H1 (cell line): ENCODE results near the gene PASK.

ENCODE experiments used
- CHD2 ChIP-seq: IDR thresholded peaks from 2 replicates; pipeline ENCODE4 v1.6.1; 2012; ENCODE audit warnings: low read length, improper control_type of control experiment
- CREB1 ChIP-seq: IDR thresholded peaks from 2 replicates; pipeline ENCODE4 v1.6.1; 2012; ENCODE audit warnings: inconsistent platforms
- EZH2 ChIP-seq: fragments of 200-600 bp; sonication (generic); IDR thresholded peaks from 2 replicates; pipeline ENCODE4 v1.7.1; 2012; ENCODE audit warnings: low read depth, mild to moderate bottlenecking, moderate library complexity, low read length, inconsistent platforms; ENCODE audit not compliant: severe bottlenecking
- GABPA ChIP-seq: IDR thresholded peaks from 2 replicates; pipeline ENCODE4 v1.6.1; 2011; ENCODE audit warnings: mild to moderate bottlenecking, low read length, moderate library complexity, borderline replicate concordance; ENCODE audit not compliant: insufficient read depth
- GTF2F1 ChIP-seq: IDR thresholded peaks from 2 replicates; pipeline ENCODE4 v1.6.1; 2012; ENCODE audit warnings: low read depth, low read length, improper control_type of control experiment, borderline replicate concordance
- HDAC2 ChIP-seq, 2 experiments: fragments of 300-600 bp in 1 of 2; sonication (generic) in 1 of 2; IDR thresholded peaks; 2 replicates each; pipeline ENCODE4 v1.6.1; 2011 to 2012; ENCODE audit warnings: low read depth in 2 of 2, low read length in 2 of 2, mild to moderate bottlenecking in 2 of 2, moderate library complexity in 2 of 2, borderline replicate concordance in 1 of 2, inconsistent platforms in 1 of 2
- HDAC6 ChIP-seq: IDR thresholded peaks from one replicate; pipeline ENCODE4 v1.7.1; 2012; ENCODE audit warnings: low read depth, mild to moderate bottlenecking, inconsistent platforms, low read length, moderate library complexity
- JUND ChIP-seq: IDR thresholded peaks from 2 replicates; pipeline ENCODE4 v1.6.1; 2011; ENCODE audit warnings: mild to moderate bottlenecking, improper control_type of control experiment, low read length
- KDM5A ChIP-seq: fragments of 200-600 bp; IDR thresholded peaks from 2 replicates; pipeline ENCODE4 v1.7.1; 2012; ENCODE audit warnings: mild to moderate bottlenecking, low read length, inconsistent platforms, mixed read lengths
- TEAD4 ChIP-seq: IDR thresholded peaks from 2 replicates; pipeline ENCODE4 v1.6.1; 2012; ENCODE audit warnings: low read depth, low read length, inconsistent platforms, mixed read lengths
- ZNF274 ChIP-seq: IDR thresholded peaks from 2 replicates; pipeline ENCODE4 v1.7.0; 2012; ENCODE audit warnings: low read length, borderline replicate concordance; ENCODE audit errors: extremely low read depth
- TF ChIP-seq, protein P1 (sequence below), 3 experiments: IDR thresholded peaks; 1 replicate in 2 of 3; 2 replicates in 1 of 3; pipeline versions ENCODE4 v1.5.1 to v1.6.1; 2011; ENCODE audit warnings: low read length in 3 of 3, mild to moderate bottlenecking in 3 of 3, inconsistent platforms in 2 of 3, low read depth in 1 of 3, moderate library complexity in 1 of 3; ENCODE audit not compliant: insufficient read depth in 1 of 3; ENCODE audit errors: control extremely low read depth in 1 of 3
- TF ChIP-seq, protein P2 (sequence below): IDR thresholded peaks from 2 replicates; pipeline ENCODE4 v1.6.1; 2012; ENCODE audit warnings: inconsistent platforms

DNA sequence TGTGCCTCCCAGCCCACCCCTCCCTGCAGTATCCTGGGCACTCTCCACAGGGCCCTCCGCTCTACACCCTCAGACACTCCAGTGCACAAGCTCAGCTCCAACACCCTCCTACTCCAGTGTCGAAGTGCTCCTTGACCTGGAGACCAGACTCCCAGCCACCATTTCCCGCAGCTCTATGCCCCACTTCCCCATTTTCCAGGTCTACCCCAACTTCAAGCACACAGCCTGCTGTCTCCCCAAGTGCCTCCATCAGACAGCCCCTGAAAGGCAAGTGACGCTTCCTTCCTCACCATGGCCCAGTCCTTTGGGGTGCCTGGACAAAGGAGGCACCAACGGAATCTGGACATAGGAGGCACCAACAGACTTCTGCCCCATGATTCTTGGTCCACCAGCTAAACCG is 7.2 kb downstream of the PASK start:
- TF ChIP-seq CHD2 (no peak), HDAC6 (no peak), HDAC2 (IDR thresholded peaks at IDR 0.05; ENCODE audit: borderline replicate concordance in 1 of 2, low read depth in 2 of 2, low read length in 2 of 2) (no peak), GTF2F1 (no peak), EZH2 (no peak), CREB1 (no peak), ZNF274 (no peak), GABPA (no peak), KDM5A (no peak), TEAD4 (no peak), JUND (no peak)
- TF ChIP-seq, protein P1, sequence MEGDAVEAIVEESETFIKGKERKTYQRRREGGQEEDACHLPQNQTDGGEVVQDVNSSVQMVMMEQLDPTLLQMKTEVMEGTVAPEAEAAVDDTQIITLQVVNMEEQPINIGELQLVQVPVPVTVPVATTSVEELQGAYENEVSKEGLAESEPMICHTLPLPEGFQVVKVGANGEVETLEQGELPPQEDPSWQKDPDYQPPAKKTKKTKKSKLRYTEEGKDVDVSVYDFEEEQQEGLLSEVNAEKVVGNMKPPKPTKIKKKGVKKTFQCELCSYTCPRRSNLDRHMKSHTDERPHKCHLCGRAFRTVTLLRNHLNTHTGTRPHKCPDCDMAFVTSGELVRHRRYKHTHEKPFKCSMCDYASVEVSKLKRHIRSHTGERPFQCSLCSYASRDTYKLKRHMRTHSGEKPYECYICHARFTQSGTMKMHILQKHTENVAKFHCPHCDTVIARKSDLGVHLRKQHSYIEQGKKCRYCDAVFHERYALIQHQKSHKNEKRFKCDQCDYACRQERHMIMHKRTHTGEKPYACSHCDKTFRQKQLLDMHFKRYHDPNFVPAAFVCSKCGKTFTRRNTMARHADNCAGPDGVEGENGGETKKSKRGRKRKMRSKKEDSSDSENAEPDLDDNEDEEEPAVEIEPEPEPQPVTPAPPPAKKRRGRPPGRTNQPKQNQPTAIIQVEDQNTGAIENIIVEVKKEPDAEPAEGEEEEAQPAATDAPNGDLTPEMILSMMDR (IDR thresholded peaks at IDR 0.05; ENCODE audit: control extremely low read depth in 1 of 3, insufficient read depth in 1 of 3, low read depth in 1 of 3, low read length in 3 of 3): no peak
- TF ChIP-seq, protein P2, sequence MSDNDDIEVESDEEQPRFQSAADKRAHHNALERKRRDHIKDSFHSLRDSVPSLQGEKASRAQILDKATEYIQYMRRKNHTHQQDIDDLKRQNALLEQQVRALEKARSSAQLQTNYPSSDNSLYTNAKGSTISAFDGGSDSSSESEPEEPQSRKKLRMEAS: no peak
